Measurements from ENCODE around the gene TMCO1.

GRCh38 chr1:165816157-165816556 lies 47.5 kb upstream of the TMCO1 start:
- no peak for TF ChIP-seq CTCF (conservative IDR thresholded peaks at IDR 0.05)
- TF ChIP-seq ZFX (IDR thresholded peaks at IDR 0.05) = no peak

Data from C4-2B (cell line).